Mesendoderm (in vitro differentiated cells): ENCODE results near the gene SLC7A5.
"Not testable (repeated sequence)": the region's sequence is repeated elsewhere in the genome, so short reads cannot be mapped to it uniquely, and the experiment has no call there.

Experiments
- DNase-seq: peaks from one replicate; pipeline ENCODE4 v3.0.0; 2013
- H2AK5ac ChIP-seq: 2 replicates; pipeline ENCODE4 v1.6.1; 2013; ENCODE audit warnings: low read length, inconsistent platforms
- H2BK120ac ChIP-seq: 2 replicates; pipeline ENCODE4 v1.6.1; 2013; ENCODE audit warnings: low read depth, mild to moderate bottlenecking, low read length, moderate library complexity, mixed read lengths
- H2BK15ac ChIP-seq: replicated peaks from 2 replicates; pipeline ENCODE4 v1.6.1; 2013; ENCODE audit warnings: low read depth, mild to moderate bottlenecking, moderate library complexity
- H2BK5ac ChIP-seq: 2 replicates; pipeline ENCODE4 v1.6.1; 2013; ENCODE audit warnings: low read length, inconsistent platforms
- H3K18ac ChIP-seq: 2 replicates; pipeline ENCODE4 v1.6.1; 2013; ENCODE audit warnings: mild to moderate bottlenecking, low read length, mixed read lengths
- H3K23ac ChIP-seq: one replicate; pipeline ENCODE4 v1.6.1; 2013; ENCODE audit warnings: low read length
- H3K27ac ChIP-seq: 2 replicates; pipeline ENCODE4 v1.5.1; 2013; ENCODE audit warnings: low read depth, mild to moderate bottlenecking, inconsistent platforms, low read length, moderate library complexity
- H3K27me3 ChIP-seq: 2 replicates; pipeline ENCODE4 v1.6.1; 2013; ENCODE audit warnings: low read length, control low read depth, mild to moderate bottlenecking, inconsistent platforms; ENCODE audit not compliant: insufficient read depth, poor library complexity
- H3K36me3 ChIP-seq: 2 replicates; pipeline ENCODE4 v1.6.1; 2013; ENCODE audit warnings: low read length, inconsistent platforms; ENCODE audit not compliant: control insufficient read depth, insufficient read depth
- H3K4ac ChIP-seq: one replicate; pipeline ENCODE4 v1.6.1; 2013; ENCODE audit warnings: low read depth, mild to moderate bottlenecking, low read length, moderate library complexity
- H3K4me1 ChIP-seq: 2 replicates; pipeline ENCODE4 v1.6.1; 2013; ENCODE audit warnings: low read depth, low read length, inconsistent platforms; ENCODE audit not compliant: control insufficient read depth
- H3K4me2 ChIP-seq: 2 replicates; pipeline ENCODE4 v1.6.1; 2013; ENCODE audit warnings: low read length
- H3K4me3 ChIP-seq: 2 replicates; pipeline ENCODE4 v1.5.1; 2013; ENCODE audit warnings: mild to moderate bottlenecking, low read length
- H3K56ac ChIP-seq: one replicate; pipeline ENCODE4 v1.6.1; 2013; ENCODE audit warnings: low read length
- H3K79me1 ChIP-seq: 2 replicates; pipeline ENCODE4 v1.6.1; 2013; ENCODE audit warnings: low read length, inconsistent platforms
- H3K79me2 ChIP-seq: 2 replicates; pipeline ENCODE4 v1.6.1; 2013; ENCODE audit warnings: mild to moderate bottlenecking, low read length; ENCODE audit not compliant: control insufficient read depth, insufficient read depth
- H3K9ac ChIP-seq: 2 replicates; pipeline ENCODE4 v1.6.1; 2013; ENCODE audit warnings: low read length, inconsistent platforms
- H4K5ac ChIP-seq: one replicate; pipeline ENCODE4 v1.6.1; 2013; ENCODE audit warnings: low read length
- H4K8ac ChIP-seq: one replicate; pipeline ENCODE4 v1.6.1; 2013; ENCODE audit warnings: low read depth, mild to moderate bottlenecking, control low read depth, low read length, moderate library complexity
- WGBS: extraction: QIAGEN DNeasy Blood & Tissue Kit; methylation state at CpG from one replicate; pipeline ENCODE4 v1.1.7; 2013; ENCODE audit warnings: low lambda C conversion rate, missing lambda C conversion rate; ENCODE audit not compliant: insufficient coverage; ENCODE audit errors: extremely low coverage; 5-methylcytosine and 5-hydroxymethylcytosine counted together

Gene SLC7A5

GRCh38 chr16:87904963-87905362 lies 35.7 kb upstream of the SLC7A5 start:
- H3K79me1 ChIP-seq, H4K5ac ChIP-seq: not testable (repeated sequence)
- WGBS, result no CpG with 5 or more reads among the region's 5 CpGs

GRCh38 chr16:87900489-87900888 lies 31.2 kb upstream of the SLC7A5 start:
- not testable (repeated sequence) for H3K4ac ChIP-seq, DNase-seq, H3K36me3 ChIP-seq, H4K8ac ChIP-seq, H3K79me1 ChIP-seq, H3K27ac ChIP-seq, H3K4me1 ChIP-seq, H3K79me2 ChIP-seq, H4K5ac ChIP-seq, H3K9ac ChIP-seq, H2BK120ac ChIP-seq, H2BK5ac ChIP-seq, H3K27me3 ChIP-seq, H3K56ac ChIP-seq, H3K18ac ChIP-seq, H3K23ac ChIP-seq, H2BK15ac ChIP-seq, H3K4me3 ChIP-seq, H3K4me2 ChIP-seq, H2AK5ac ChIP-seq
- no CpG with 5 or more reads among the region's 12 CpGs for WGBS

More at GRCh38 chr16:87904963-87905362, 35.7 kb upstream of the SLC7A5 start:
- not testable (repeated sequence) for H3K18ac ChIP-seq, H3K23ac ChIP-seq, H3K4ac ChIP-seq, H3K4me2 ChIP-seq, H3K4me3 ChIP-seq, H2BK120ac ChIP-seq, H4K8ac ChIP-seq, H3K27me3 ChIP-seq, DNase-seq, H2BK15ac ChIP-seq, H2BK5ac ChIP-seq, H2AK5ac ChIP-seq, H3K4me1 ChIP-seq, H3K27ac ChIP-seq, H3K56ac ChIP-seq, H3K79me2 ChIP-seq, H3K36me3 ChIP-seq, H3K9ac ChIP-seq

- Histone ChIP-seq H2BK5ac (no peak overlapping the region), H3K79me1 (no peaks in the 10 kb centered on the region), H3K4ac (no peak overlapping the region), H3K56ac (no peak overlapping the region), H4K8ac (no peak overlapping the region), H3K27me3 (no peaks in the 10 kb centered on the region), H3K4me3 (no peak overlapping the region), H3K4me2 (no peak overlapping the region), H3K18ac (no peak overlapping the region), H2AK5ac (no peak overlapping the region), H3K4me1 (no peaks in the 10 kb centered on the region), H3K36me3 (no peaks in the 10 kb centered on the region), H3K9ac (no peak overlapping the region), H2BK15ac (no peak overlapping the region), H2BK120ac (no peak overlapping the region), H3K23ac (no peak overlapping the region), H4K5ac (no peak overlapping the region), H3K79me2 (no peaks in the 10 kb centered on the region), H3K27ac (no peak overlapping the region)
- DNase-seq, result no peak
- WGBS, result no CpG with 5 or more reads among the region's 20 CpGs
Measured at GRCh38 chr16:87897521-87898505, 28.5 kb upstream of the SLC7A5 start.

GRCh38 chr16:87896924-87897520 lies 27.7 kb upstream of the SLC7A5 start:
- H3K18ac ChIP-seq, H2BK5ac ChIP-seq, H4K8ac ChIP-seq, H3K4me2 ChIP-seq, DNase-seq, H2BK120ac ChIP-seq, H4K5ac ChIP-seq, H3K79me2 ChIP-seq, H2BK15ac ChIP-seq, H3K4me3 ChIP-seq, H3K36me3 ChIP-seq, H3K79me1 ChIP-seq, H3K27ac ChIP-seq, H3K27me3 ChIP-seq, H2AK5ac ChIP-seq, H3K23ac ChIP-seq, H3K4ac ChIP-seq, H3K9ac ChIP-seq, H3K4me1 ChIP-seq, H3K56ac ChIP-seq: not testable (repeated sequence)
- no CpG with 5 or more reads among the region's 16 CpGs for WGBS

- H2BK15ac ChIP-seq, H4K5ac ChIP-seq, H3K36me3 ChIP-seq, H3K9ac ChIP-seq, H3K27ac ChIP-seq, H3K4me2 ChIP-seq, H2BK120ac ChIP-seq, H3K79me2 ChIP-seq, H3K27me3 ChIP-seq, H3K4me1 ChIP-seq, H2AK5ac ChIP-seq, H3K23ac ChIP-seq, H3K4ac ChIP-seq, H4K8ac ChIP-seq, H3K4me3 ChIP-seq, H2BK5ac ChIP-seq, H3K18ac ChIP-seq, DNase-seq, H3K56ac ChIP-seq, H3K79me1 ChIP-seq: not testable (repeated sequence)
- no CpG with 5 or more reads among the region's 17 CpGs for WGBS
Measured at GRCh38 chr16:87896176-87896890, 27.0 kb upstream of the SLC7A5 start.
